Small intestine (tissue), 7 donors: Measurements from ENCODE around the gene TMEM30A. TPM values are rescaled to one million over a fixed set of nuclear protein-coding genes. Genes with fewer than 3 reads are reported as not detected.

ENCODE experiments used
- DNase-seq, 2 donors: peaks; one replicate each; pipeline versions ENCODE4 v3.0.0 to v3.0.0-alpha.2; 2013
- FAIRE-seq: peaks from 2 replicates; lab custom pipeline; 2012; peaks lifted over from hg19 to GRCh38; lab: Jason Lieb, UNC
- H3K27ac ChIP-seq, 3 donors: one replicate each; pipeline ENCODE4 v1.5.1; 2013; ENCODE audit warnings: low read length in 2 of 3, mild to moderate bottlenecking in 2 of 3, control low read depth in 1 of 3, inconsistent platforms in 1 of 3, low read depth in 1 of 3, moderate library complexity in 1 of 3
- H3K27me3 ChIP-seq, 3 donors: one replicate each; pipeline ENCODE4 v1.6.1; 2013; ENCODE audit warnings: low read length in 3 of 3, inconsistent platforms in 1 of 3; ENCODE audit not compliant: control insufficient read depth in 3 of 3, insufficient read depth in 3 of 3
- H3K36me3 ChIP-seq, 3 donors: one replicate each; pipeline ENCODE4 v1.6.1; 2013; ENCODE audit warnings: low read length in 3 of 3, inconsistent platforms in 1 of 3, low read depth in 1 of 3, mild to moderate bottlenecking in 1 of 3, moderate library complexity in 1 of 3; ENCODE audit not compliant: control insufficient read depth in 3 of 3, insufficient read depth in 2 of 3
- H3K4me1 ChIP-seq, 3 donors: one replicate each; pipeline ENCODE4 v1.6.1; 2013; ENCODE audit warnings: low read length in 2 of 3, inconsistent platforms in 1 of 3, low read depth in 1 of 3, mild to moderate bottlenecking in 1 of 3, moderate library complexity in 1 of 3; ENCODE audit not compliant: control insufficient read depth in 3 of 3, insufficient read depth in 2 of 3
- H3K4me3 ChIP-seq, 3 donors: one replicate each; pipeline ENCODE4 v1.5.1; 2013; ENCODE audit warnings: low read length in 3 of 3, control low read depth in 1 of 3, inconsistent platforms in 1 of 3, low read depth in 1 of 3, mild to moderate bottlenecking in 1 of 3, moderate library complexity in 1 of 3
- H3K9me3 ChIP-seq, 2 donors: one replicate each; pipeline ENCODE4 v1.6.1; 2013; ENCODE audit warnings: low read depth in 1 of 2, low read length in 1 of 2; ENCODE audit not compliant: control insufficient read depth in 2 of 2, insufficient read depth in 1 of 2
- WGBS, 3 donors: extraction: QIAGEN DNeasy Blood & Tissue Kit; methylation state at CpG; one replicate each; pipeline ENCODE4 v1.1.7; 2013; 5-methylcytosine and 5-hydroxymethylcytosine counted together
- polyA plus RNA-seq, 4 donors: library from polyadenylated mRNA; stranded (reverse) in 3 of 4; unstranded in 1 of 4; fragments of 200-250 nt in 3 of 4; fragments of 120-200 nt in 1 of 4; gene quantifications; one replicate each; pipeline versions ENCODE4 v1.2.1 to v1.2.3, GENCODE V29; 2013
- donor health status: healthy with polysubstance abuse.
- donor health status: control.
- donor health status: control.
- donor health status: Bipolar disorder and iron deficiency.
- donor health status: healthy.

The TMEM30A gene
- polyA plus RNA-seq, 4 donors, result 13.0 to 75.9 (median 23.2) TPM

- 17 to 19% (median 18%) methylated on average over 15 of the region's 15 CpGs for WGBS, 3 donors
- DNase-seq (no peak), FAIRE-seq (no peak)
- Histone ChIP-seq H3K27me3 (no peaks in the 10 kb centered on the region), H3K4me1 (peaks cover 0 to 3% (median 2%) of the 10 kb centered on the region in 3 donors), H3K36me3 (peaks cover 0 to 5% (median 1%) of the 10 kb centered on the region in 3 donors), H3K4me3 (peak overlapping the region; percentile 51 to 87 (median 80)), H3K27ac (peak overlapping the region; percentile 92 to 98 (median 92)), H3K9me3 (no peaks in the 10 kb centered on the region)
Observed at GRCh38 chr6:75244063-75244584, 40.5 kb downstream of the TMEM30A start.

- 0 to 1% (median 0%) methylated on average over 36 of the region's 36 CpGs for WGBS, 3 donors
- peak; percentile 30 for FAIRE-seq
Observed at GRCh38 chr6:75243333-75244062, 41.1 kb downstream of the TMEM30A start, which contains the start of gene COX7A2. COX7A2 (minus strand) TSS chr6:75243801; CDS start chr6:75243734, 67 bp downstream.

GRCh38 chr6:75236630-75237029 is 48.0 kb downstream of the TMEM30A start:
- Histone ChIP-seq H3K9me3 (no peaks in the 10 kb centered on the region), H3K27me3 (no peaks in the 10 kb centered on the region), H3K4me1 (no peaks in the 10 kb centered on the region), H3K4me3 (no peak overlapping the region), H3K36me3 (peaks cover 7 to 15% (median 11%) of the 10 kb centered on the region in 3 donors), H3K27ac (no peak overlapping the region)
- DNase-seq, result no peak
- no peak for FAIRE-seq
- WGBS, 3 donors, result 92 to 95% (median 93%) methylated on average over 4 of the region's 4 CpGs

More at GRCh38 chr6:75243333-75244062, 41.1 kb downstream of the TMEM30A start, which contains the start of gene COX7A2:
- peaks cover 3 to 11% (median 4%) of the 10 kb centered on the region in 3 donors for H3K36me3 ChIP-seq
- H3K27ac ChIP-seq, result peak within 1 kb of the TSS; percentile 92 to 98 (median 92)
- H3K9me3 ChIP-seq, result no peaks in the 10 kb centered on the region
- DNase-seq, result peak; percentile 96 to 98
- peaks cover 0 to 3% (median 2%) of the 10 kb centered on the region in 3 donors for H3K4me1 ChIP-seq
- H3K4me3 ChIP-seq, result peak within 1 kb of the TSS; percentile 65 to 87 (median 80)
- no peaks in the 10 kb centered on the region for H3K27me3 ChIP-seq

- Histone ChIP-seq H3K27me3 (no peaks in the 10 kb centered on the region), H3K27ac (no peak overlapping the region), H3K9me3 (no peaks in the 10 kb centered on the region), H3K4me1 (no peaks in the 10 kb centered on the region), H3K4me3 (no peak overlapping the region), H3K36me3 (peaks cover 7 to 15% (median 8%) of the 10 kb centered on the region in 3 donors)
- DNase-seq (no peak), FAIRE-seq (no peak)
- WGBS, 3 donors, result 85 to 92% (median 87%) methylated on average over 2 of the region's 2 CpGs
Observed at GRCh38 chr6:75235271-75235670, 49.3 kb downstream of the TMEM30A start.

- H3K4me3 ChIP-seq, result no peak overlapping the region
- WGBS, 3 donors, result 65 to 89% (median 79%) methylated on average over 3 of the region's 3 CpGs
- no peaks in the 10 kb centered on the region for H3K4me1 ChIP-seq
- DNase-seq, result no peak
- H3K27me3 ChIP-seq, result no peaks in the 10 kb centered on the region
- no peak for FAIRE-seq
- no peak overlapping the region for H3K27ac ChIP-seq
- H3K9me3 ChIP-seq, result no peaks in the 10 kb centered on the region
- H3K36me3 ChIP-seq, result peaks cover 6 to 15% (median 7%) of the 10 kb centered on the region in 3 donors
Observed at GRCh38 chr6:75234126-75234865, 50.3 kb downstream of the TMEM30A start.

GRCh38 chr6:75233092-75233615 is 51.4 kb downstream of the TMEM30A start:
- WGBS, 3 donors, result 92 to 95% (median 94%) methylated on average over 4 of the region's 4 CpGs
- H3K9me3 ChIP-seq, result no peaks in the 10 kb centered on the region
- H3K36me3 ChIP-seq, result peaks cover 0 to 11% (median 4%) of the 10 kb centered on the region in 3 donors
- H3K27ac ChIP-seq, result no peak overlapping the region
- no peaks in the 10 kb centered on the region for H3K4me1 ChIP-seq
- FAIRE-seq, result no peak
- no peak for DNase-seq
- no peak overlapping the region for H3K4me3 ChIP-seq
- no peaks in the 10 kb centered on the region for H3K27me3 ChIP-seq

- Histone ChIP-seq H3K4me3 (no peak overlapping the region), H3K36me3 (no peaks in the 10 kb centered on the region), H3K27me3 (no peaks in the 10 kb centered on the region), H3K4me1 (no peaks in the 10 kb centered on the region), H3K9me3 (no peaks in the 10 kb centered on the region), H3K27ac (no peak overlapping the region)
- peak; percentile 38 to 68 for DNase-seq
- no peak for FAIRE-seq
- WGBS, 3 donors, result 56 to 59% (median 58%) methylated on average over 10 of the region's 10 CpGs
Observed at GRCh38 chr6:75230484-75231325, 53.9 kb downstream of the TMEM30A start.
